ENCODE measurements around the gene LGALSL. TPM values are rescaled to one million over a fixed set of nuclear protein-coding genes. Genes with fewer than 3 reads are reported as not detected.
A peak's percentile ranks its signal among the peaks of the same experiment; 100 is the strongest.

LGALSL gene
- total RNA-seq, 1 experiment from 2014 or later, result 26.8 TPM

DNA sequence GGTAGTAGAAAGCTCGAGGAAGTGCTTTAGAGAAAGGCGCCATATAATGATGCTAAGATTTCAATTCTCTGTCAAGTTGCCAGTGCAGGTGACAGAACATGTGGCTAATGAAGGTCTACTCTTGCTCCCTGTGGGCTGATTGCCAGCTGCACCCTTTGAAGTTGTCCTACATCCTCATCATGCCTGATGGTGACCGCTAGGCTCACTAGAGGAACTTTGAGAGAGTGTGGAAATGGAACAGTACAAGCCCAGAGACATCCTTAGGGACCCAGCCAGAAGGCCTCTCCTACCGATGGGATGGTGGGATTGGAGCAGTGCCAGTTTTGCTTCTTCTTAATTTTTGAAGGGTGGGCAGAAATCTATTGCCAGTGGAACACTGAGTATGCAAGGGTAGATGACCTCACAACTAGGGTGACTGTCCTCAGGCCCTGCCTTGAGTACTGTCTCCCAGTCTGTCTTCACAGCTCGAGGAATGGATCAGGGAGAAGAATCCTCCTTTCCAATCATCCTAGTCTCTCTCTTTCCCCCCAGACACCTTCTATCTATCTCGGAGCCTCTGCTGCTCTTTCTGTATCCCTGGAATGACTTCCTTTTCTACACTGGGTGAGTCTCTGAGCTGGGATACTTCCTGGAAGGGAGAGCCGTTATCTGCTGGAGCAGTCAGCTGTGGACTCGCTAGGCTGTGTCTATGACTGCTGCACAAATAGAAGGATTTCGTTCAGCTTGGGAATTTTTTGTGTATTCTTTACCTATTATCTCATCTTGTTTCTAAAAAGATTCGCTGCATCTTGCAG, 33.5 kb downstream of the LGALSL start:
- in situ Hi-C loops (cut with HindIII; ENCODE audit: low sequenced_read_pairs), result no loop called here
- no peak for DNase-seq (ENCODE audit: low spot score)

GRCh38 chr2:64488050-64488974, 34.4 kb downstream of the LGALSL start:
- peak; percentile 28 for DNase-seq (ENCODE audit: low spot score)
- in situ Hi-C loops (cut with HindIII; ENCODE audit: low sequenced_read_pairs), result no loop called here

- DNase-seq (ENCODE audit: low spot score), result no peak
- in situ Hi-C loops (cut with HindIII; ENCODE audit: low sequenced_read_pairs), result no loop called here
These were observed 35.3 kb downstream of the LGALSL start for GRCh38 chr2:64489081-64489751.

- in situ Hi-C loops (cut with HindIII; ENCODE audit: low sequenced_read_pairs), result no loop called here
- no peak for DNase-seq (ENCODE audit: low spot score)
These were observed 37.5 kb downstream of the LGALSL start for GRCh38 chr2:64491426-64491825.

DNA sequence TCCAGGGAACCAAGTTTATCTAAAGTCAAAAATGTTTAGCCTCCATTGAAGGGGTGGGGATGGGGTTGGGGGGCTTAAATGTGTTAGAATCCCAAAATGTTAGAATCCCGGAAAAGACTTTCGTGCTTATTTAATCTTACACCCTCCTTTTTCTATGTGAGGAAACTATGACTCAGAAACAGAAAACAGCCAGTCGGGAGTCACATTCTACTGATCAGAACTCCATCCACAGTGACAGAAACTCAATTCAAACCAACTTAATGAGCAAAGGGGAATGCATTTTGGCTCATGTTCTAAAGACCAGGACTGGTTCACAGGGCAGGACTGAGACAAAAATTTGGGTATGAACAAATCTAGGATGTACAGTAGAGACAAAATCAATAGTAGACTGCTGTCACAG, 38.3 kb downstream of the LGALSL start:
- in situ Hi-C loops (cut with HindIII; ENCODE audit: low sequenced_read_pairs), result no loop called here
- no peak for DNase-seq (ENCODE audit: low spot score)

GRCh38 chr2:64492821-64493220, 38.9 kb downstream of the LGALSL start:
- in situ Hi-C loops (cut with HindIII; ENCODE audit: low sequenced_read_pairs), result no loop called here
- DNase-seq (ENCODE audit: low spot score), result no peak

GRCh38 chr2:64493788-64494187, 39.8 kb downstream of the LGALSL start:
- in situ Hi-C loops (cut with HindIII; ENCODE audit: low sequenced_read_pairs), result no loop called here
- no peak for DNase-seq (ENCODE audit: low spot score)

DNA sequence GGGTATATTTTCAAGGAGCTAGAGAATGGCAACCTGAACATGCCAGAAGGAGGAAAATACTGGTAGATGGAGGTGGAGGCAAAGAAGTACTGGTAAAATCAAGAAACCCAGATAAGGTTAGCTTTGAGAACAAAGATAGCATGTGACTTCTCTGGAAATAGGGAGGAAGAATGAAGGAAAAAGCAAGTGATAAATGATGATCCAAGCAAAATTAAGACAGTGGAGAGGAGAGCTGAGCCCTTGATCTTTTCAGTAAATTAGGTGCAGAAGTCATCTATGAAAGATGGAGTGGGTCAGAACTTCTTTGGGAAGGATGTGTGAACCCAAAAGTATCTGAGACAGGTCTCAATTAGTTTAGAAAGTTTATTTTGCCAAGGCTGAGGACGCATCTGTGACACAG, 44.5 kb downstream of the LGALSL start:
- DNase-seq (ENCODE audit: low spot score), result no peak
- in situ Hi-C loops (cut with HindIII; ENCODE audit: low sequenced_read_pairs), result no loop called here

DNA sequence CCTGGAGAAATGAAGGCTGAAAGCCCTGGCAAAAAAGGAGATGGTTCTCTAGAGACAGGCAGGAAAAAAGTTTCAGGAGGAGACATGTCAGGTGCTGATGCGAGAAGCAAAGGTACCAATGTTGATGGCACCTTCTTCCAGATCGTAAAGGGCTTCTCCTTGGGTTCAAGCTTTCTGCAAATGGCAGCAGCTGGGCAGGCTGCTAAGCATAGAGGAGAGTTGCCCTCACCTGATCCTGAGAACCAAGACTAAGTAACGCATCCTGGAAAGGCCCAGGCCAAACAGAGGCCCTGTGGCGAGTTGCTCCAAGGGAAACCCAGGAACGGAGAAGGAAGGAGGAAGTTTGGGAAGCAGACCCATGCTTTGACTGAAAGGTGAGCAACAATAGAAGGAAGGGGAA, 46.6 kb downstream of the LGALSL start:
- no peak for DNase-seq (ENCODE audit: low spot score)
- in situ Hi-C loops (cut with HindIII; ENCODE audit: low sequenced_read_pairs), result no loop called here

DNA sequence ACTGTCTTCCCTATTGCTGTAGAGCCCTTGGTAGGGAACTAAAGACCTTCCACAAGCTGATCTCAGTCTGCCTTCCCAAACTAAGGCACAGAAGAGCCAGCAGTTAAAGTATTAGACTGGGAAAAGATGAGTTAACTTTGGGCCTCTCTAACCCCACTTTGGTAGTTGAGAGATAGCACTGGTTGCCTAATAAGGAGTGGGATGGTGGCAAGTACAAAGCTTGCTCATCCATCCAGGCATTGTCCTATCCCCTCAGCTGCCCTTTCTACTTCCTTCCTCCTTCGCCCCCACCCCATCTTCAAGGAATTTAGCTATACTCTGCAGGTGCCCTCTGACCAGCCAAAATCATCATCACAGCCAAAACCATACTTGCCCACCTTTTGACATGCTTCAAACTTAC, 48.0 kb downstream of the LGALSL start:
- in situ Hi-C loops (cut with HindIII; ENCODE audit: low sequenced_read_pairs), result no loop called here
- no peak for DNase-seq (ENCODE audit: low spot score)

DNA sequence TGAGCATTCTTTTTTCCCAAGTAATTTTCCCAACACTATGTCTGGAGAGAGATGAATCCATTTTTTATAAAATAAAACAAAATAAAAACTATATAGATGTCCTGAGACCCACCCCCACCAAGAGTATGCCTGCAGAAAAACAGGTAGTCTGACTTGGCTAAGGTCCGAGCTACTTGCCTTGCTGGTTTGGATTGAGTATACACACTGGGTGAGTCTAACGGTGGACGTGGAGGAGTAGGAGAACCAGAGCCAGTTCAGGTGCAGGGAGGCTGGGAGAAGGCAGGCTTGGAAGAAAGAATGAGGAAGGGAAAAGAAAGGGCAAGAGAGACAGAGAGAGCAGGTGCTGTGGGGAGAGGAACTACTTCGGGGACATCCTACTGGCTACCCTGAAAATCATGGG, 48.9 kb downstream of the LGALSL start:
- DNase-seq (ENCODE audit: low spot score), result no peak
- in situ Hi-C loops (cut with HindIII; ENCODE audit: low sequenced_read_pairs), result no loop called here

DNA sequence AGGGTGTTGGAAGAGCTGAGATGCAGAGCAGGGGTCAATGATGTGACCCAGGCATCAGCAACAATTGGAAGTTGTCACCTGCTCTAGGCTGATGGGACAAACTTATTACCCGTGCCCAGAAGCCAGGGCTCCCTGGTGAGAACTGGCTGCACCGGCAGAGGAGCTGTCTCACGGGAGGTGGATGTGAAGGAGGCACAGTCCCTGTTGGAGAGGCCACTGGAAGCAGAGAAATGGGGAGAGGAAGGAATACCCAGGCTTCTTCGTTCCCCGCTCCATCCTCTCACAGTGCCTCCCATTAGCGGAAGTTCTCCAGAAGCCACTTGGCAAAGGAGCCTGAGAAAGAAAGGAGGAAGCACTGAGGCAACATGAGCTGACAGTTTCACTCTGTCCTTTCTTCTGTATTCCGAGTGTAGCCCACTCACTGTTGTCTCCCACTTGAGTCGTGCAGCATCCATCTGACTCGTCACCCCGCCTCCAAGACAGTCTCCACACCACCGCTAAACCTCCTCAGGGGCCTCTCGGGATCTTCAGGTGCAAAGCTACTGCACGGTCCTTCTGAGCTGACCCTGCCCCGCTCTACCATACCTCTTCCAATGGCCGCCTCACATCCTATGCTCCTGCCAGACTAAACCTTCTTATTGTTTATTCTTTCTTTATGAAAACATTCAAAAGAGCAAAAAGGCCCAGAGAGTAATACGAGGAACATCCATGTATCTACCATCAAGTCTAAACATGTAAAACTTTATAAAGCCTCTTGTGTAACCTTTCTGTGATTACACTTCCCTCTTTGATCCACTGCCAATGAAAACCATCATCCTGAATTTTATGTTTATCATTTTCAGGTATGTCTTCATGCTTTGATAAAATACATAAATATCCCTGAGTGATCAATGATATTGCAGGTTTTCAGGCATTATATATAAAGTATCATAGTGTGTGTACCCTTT, 51.1 kb downstream of the LGALSL start:
- in situ Hi-C loops (cut with HindIII; ENCODE audit: low sequenced_read_pairs), result no loop called here
- no peak for DNase-seq (ENCODE audit: low spot score)

- DNase-seq (ENCODE audit: low spot score), result no peak
These were observed 52.7 kb downstream of the LGALSL start for GRCh38 chr2:64506686-64507085.

More at GRCh38 chr2:64506686-64507085, 52.7 kb downstream of the LGALSL start:
- in situ Hi-C loops (cut with HindIII; ENCODE audit: low sequenced_read_pairs), result no loop called here

Other genes with a start within 250 kb of the LGALSL start
- 11.6 and 15.8 TPM in 2 replicates for gene AFTPH, start 70.2 kb downstream of the LGALSL start, total RNA-seq (2014; rRNA removed; shearing (Covaris generic))
- 19.3 and 28.9 TPM in 2 replicates for gene SERTAD2, start 199.8 kb downstream of the LGALSL start, total RNA-seq (2014; rRNA removed; shearing (Covaris generic))

Data from G401 (cell line).